GM18870 (cell line): Measurements from ENCODE around the gene ZNF76.

Source experiments
- ATAC-seq: cut with Tn5 transposase; IDR thresholded peaks from one replicate; pipeline ENCODE4 v1.9.1; 2021; ENCODE audit warnings: moderate library complexity; ENCODE audit not compliant: unreplicated experiment

ZNF76 gene

DNA sequence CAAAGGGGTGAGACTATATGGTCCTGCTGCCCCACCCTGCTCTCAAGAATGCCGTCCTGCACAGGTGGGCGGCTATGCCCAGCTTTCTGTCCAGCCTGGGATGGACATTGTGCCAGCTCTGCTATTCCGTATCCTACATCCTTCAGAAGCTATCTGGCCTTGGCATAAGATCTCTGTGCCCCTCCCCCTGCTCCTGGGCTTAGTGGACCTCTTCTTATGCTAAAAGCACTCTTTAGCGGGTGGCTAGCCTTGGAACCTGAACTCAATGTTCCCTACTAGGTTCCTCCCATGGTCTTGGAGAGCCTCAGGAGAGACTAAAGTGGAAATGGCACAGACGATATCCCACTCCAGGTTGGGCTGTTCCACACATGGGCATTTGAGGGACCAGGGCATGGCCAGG is 23.3 kb upstream of the ZNF76 start:
- no peak for ATAC-seq

DNA sequence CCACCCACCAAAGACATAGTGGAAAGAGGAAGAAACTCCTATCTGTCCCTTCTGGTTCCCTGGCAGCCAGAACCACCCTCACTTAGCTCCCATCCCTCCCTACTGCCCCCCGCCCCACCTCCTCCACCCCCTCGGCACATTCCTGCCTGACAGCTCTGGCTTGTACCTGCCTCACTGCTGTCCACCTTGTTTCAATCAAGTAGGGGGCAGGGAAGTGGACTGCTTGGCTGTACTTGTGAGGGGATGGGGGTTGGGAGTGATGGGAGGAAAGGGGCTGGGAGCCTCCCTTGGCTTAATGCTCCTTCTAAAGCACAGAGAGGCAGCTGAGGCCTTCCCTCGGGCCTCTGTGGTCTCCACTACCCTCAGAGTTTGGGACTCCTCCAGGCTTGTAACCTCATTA is 22.1 kb upstream of the ZNF76 start:
- ATAC-seq: no peak

DNA sequence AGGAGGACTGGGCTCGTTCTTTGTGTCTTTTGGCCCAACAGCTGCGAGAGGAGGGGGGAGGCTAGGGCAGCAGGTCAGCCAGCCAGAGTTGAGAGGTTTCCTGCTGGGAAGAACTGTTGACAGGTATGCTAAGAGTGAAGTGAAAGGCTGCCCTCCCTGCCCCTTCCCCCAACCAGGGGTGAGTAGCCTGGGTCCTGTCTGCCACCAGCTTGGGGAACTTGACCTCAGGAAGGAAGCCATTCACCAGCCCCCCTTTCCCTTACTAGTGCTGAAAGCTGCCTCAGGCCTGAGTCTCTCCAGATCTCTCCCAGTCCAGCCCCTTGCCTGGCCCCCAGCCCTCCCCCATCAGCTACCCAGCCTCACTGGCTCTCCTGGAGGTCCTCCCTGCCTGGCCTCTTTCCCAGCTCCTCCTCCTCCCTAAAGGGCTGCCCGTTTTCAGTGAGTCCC is 20.7 kb upstream of the ZNF76 start:
- ATAC-seq: no peak

DNA sequence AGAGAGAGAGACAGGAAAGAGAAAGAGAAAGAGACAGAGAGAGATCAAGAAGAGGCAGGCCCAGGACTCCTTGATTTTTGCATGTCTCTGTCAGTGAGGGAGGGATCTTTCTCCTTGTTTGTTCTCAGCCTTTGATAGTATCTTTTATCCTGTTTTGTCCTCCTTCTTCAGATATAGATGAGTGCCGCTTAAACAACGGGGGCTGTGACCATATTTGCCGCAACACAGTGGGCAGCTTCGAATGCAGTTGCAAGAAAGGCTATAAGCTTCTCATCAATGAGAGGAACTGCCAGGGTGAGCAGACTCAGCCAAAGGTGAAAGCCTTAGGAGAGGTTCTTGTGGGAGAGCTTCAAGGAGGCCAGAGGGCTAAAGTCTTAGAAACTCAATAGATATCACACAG is 20.0 kb upstream of the ZNF76 start:
- ATAC-seq: no peak

DNA sequence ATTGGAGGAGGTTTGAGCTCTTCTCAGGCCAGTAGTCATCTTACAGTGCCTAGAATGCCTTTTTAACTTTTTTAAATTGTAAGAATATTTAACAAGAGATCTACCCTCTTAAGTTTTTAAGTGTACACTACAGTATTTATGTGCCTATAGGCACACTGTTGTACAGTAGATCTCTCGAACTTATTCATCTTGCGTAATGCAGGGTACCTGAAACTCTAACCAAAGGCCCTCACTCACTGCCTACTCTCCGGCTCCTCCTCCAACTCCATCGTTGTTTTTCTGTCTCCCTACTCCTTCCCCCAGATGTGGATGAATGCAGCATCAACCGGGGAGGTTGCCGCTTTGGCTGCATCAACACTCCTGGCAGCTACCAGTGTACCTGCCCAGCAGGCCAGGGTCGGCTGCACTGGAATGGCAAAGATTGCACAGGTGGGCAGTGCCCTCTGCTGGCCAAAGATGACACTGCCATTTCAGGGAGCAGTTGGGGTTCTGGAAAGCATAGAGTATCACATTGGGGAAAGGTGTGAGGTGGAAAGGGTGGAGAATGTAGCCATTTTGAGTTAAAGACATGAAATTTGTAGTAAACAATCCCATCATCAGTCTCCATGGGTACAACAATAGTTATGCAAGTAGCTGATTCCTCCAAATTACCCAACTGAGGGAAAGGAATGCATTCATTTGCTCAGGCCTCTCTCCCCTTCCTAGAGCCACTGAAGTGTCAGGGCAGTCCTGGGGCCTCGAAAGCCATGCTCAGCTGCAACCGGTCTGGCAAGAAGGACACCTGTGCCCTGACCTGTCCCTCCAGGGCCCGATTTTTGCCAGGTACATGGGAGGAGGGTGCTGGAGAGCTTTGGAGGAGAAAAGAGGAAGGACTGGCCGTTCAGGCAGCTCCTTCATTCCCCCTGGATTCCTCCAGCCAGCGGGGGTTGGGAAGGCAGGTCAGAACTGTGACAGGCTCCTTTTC is 18.4 kb upstream of the ZNF76 start:
- ATAC-seq: no peak

DNA sequence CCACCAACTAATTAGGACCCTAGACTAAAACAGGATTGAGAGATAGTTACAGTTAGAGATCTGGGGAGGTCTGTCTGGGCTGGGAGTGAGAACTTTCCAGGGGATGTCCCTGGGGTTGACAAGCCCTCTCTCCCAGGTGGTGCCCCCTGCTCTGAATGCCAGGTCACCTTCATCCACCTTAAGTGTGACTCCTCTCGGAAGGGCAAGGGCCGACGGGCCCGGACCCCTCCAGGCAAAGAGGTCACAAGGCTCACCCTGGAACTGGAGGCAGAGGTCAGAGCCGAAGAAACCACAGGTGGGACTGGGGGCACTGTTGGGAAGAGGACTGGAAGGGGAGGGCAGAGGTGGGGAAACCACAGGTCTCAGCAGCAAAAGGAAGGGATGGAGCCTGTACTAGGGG is 17.0 kb upstream of the ZNF76 start:
- ATAC-seq: no peak

DNA sequence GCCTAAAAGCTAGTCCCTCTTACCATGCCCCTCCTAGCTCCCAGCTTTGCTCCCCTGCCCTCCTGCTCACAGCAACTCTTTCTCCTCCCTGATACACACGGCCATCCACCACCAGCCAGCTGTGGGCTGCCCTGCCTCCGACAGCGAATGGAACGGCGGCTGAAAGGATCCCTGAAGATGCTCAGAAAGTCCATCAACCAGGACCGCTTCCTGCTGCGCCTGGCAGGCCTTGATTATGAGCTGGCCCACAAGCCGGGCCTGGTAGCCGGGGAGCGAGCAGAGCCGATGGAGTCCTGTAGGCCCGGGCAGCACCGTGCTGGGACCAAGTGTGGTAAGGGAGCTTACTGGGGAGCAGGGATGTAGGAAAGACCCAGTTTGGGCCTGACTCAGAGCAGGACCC is 16.6 kb upstream of the ZNF76 start:
- no peak for ATAC-seq

DNA sequence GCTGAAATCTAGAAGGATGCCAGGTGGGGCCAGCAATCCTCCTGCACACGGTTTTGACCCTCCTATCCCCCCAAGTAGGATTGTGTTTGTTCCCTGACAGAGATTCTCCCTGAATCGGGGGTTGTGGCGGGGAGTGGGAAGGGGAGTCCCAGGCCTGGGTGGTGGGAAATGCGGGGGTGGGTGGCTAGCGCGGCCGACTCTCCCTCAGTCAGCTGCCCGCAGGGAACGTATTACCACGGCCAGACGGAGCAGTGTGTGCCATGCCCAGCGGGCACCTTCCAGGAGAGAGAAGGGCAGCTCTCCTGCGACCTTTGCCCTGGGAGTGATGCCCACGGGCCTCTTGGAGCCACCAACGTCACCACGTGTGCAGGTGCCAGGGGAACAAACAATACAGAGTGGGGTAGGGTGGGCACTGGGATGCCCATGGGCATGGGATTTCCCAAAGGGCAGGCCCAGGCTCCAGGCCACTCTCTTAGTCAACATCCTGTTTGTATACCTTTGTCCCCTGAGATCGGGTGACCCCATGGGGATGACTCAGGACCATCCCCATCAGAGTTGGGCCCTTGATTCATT is 16.1 kb upstream of the ZNF76 start:
- no peak for ATAC-seq

DNA sequence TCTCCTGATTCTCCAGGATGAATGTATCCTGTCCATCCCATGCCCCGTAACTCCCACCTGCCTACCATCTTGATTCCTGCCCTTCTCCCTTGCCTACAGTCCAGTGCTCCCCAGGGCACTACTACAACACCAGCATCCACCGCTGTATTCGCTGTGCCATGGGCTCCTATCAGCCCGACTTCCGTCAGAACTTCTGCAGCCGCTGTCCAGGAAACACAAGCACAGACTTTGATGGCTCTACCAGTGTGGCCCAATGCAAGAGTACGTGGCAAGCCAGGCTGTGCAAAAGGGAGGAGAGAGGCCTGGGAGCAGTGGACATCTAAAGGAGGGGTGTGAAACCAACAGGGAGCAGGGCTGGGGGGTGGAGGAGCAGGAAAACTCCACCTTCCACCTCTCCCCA is 15.0 kb upstream of the ZNF76 start:
- no peak for ATAC-seq

DNA sequence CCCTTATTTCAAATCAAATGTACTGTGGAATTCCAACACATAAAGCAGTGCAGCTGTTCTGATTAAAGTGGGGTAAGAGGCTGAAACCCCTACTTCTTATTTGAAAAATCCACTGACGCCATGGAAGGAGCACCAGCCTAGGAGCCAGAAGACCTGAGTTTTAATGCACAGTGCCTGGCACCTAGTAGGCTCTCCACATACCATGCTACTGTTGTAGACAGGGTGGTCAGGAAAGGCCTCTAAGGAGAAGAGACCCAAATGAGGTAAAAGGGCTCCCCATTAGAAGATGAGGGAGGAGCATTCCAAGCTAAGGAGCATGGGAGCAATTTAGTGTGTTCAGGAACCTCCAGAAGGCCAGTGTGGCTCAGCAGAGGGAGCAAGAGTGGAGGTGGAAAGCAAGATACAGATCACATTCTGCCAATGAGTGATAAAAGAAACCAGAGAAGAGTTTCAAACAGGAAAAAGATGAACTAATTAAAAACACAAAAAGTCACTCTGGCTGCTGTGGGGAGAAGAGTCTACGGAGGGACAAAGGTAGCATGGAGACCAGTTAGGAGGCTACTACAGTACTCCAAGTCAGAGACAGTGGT is 11.8 kb upstream of the ZNF76 start:
- ATAC-seq: no peak

DNA sequence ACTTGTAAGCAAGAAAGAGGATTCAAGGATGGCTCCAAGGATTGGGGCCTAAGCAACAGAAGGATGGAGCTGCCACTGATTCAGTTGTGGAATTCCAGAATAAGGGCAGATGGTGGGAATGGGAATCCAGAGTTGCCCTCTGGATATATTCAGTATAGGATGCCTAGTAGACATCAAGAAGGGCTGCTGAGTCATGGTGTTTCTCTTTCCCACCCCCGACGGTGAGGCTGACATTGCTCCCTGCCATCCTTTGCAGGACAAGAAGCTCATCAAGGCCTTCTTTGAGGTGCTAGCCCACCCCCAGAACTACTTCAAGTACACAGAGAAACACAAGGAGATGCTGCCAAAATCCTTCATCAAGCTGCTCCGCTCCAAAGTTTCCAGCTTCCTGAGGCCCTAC is 11.2 kb upstream of the ZNF76 start:
- ATAC-seq: no peak

DNA sequence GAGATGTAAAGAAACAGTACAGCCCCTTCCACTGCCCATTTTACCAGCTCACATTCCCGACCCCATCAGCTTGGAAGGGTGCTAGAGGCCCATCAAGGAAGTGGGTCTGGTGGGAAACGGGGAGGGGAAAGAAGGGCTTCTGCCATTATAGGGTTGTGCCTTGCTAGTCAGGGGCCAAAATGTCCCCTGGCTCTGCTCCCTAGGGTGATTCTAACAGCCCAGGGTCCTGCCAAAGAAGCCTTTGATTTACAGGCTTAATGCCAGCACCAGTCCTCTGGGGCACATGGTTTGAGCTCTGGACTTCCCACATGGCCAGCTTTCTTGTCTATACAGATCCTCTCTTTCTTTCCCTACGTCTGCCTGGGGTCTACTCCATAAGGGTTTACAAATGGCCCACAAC is 10.6 kb upstream of the ZNF76 start:
- ATAC-seq: no peak

DNA sequence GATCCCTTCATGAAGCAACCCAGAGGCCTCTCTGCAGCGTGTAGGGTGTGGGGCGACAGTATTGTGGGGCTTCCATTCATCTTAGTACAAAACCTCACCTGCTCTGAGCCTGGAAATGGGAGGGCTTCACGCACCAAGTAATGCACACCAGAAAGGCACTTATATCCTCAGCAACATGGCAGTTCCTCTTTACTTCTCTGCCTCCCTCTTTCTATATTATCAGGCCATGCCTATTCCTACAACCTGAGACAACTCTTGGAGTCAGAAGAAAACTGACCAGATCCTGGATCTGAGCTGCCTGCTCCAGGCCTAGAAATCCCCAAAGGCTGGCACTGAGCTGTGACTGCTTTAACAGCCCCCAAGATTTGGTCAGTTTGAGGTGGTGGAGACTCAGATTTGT is 7.6 kb upstream of the ZNF76 start:
- ATAC-seq: no peak

DNA sequence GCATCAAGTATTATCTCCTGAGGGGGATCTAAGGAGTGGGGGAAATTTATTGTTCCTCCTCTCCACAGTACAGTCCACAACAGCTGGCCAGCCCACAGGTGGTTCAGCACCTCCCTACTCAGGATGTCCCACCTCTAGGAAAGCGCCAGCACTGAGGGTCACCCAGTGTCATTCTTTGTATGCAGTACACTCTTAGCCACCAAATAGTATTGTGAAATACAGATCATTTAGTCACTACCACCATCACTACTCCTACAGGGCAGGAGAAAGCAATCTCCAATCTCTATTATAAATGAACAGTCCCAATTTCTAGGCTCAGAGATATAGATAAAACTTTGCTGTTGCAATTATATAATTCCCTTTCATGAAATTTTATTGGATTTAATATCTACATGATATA is 6.3 kb upstream of the ZNF76 start:
- ATAC-seq: no peak

DNA sequence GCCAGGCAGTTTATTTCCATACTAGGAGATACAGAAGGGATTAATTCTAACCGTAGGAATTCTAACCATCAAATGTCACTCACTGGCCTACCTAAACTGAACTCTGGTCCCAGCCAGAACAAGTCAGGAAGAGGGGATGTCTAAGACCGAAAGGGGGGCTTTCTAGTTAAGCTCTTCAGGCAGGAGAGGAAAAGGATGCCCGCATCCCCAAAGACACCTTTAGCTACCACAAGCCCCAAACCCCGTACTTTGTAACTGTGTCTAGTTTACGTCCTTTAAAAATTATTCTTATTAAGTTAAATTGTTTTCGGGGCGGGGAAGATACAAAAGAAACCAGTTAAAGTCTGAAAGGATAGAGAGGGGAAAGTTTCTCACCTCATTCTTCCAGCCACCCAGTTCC is 1.2 kb upstream of the ZNF76 start:
- no peak for ATAC-seq

DNA sequence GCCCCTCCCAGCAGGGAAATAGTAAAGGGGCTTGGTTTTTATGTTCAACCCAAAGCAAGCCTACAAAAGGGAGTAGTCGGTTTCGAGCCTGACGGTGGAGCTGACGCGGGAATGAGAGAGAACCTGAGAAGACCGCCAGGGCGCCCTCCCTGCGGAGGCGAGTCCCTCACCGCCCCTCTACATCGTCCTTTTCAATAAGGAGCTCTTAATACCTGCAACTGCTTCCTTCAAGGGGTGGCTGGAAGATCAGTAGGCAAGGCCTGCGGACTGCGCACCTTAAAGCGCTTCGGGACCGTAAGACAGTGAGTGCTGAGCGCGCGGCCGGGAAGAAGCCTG is 709 bp upstream of the ZNF76 start:
- no peak for ATAC-seq

DNA sequence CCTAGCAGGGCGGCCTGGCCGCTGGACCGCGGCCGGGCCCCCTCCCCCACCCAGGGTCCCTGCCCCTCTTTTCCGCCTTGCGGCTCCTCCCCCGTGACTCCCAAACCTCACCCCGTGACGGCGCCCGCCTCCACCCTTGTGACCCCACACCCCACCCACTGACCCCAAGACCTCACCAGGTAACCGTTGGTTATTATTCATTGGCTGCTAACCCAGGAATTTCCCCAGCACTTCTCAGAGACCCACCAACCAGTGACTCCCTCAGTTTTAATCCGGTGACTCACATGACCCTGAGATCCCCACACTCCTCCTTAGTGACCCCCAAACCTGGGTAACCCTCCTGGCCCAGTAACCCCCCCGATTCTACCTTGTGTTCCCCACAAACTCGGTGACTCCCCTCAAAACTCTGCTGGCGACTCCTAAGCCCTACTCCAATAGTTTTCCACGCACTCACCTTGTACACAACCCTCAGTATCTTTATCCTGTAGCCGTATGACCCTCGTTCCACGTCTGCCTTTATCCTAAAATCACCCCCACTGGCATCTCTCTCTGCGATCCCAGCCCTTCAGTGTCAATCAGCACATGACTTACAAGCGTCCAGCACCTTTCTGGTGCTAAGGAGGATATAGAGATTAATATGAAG is 534 bp downstream of the ZNF76 start:
- ATAC-seq: peak; percentile 10

DNA sequence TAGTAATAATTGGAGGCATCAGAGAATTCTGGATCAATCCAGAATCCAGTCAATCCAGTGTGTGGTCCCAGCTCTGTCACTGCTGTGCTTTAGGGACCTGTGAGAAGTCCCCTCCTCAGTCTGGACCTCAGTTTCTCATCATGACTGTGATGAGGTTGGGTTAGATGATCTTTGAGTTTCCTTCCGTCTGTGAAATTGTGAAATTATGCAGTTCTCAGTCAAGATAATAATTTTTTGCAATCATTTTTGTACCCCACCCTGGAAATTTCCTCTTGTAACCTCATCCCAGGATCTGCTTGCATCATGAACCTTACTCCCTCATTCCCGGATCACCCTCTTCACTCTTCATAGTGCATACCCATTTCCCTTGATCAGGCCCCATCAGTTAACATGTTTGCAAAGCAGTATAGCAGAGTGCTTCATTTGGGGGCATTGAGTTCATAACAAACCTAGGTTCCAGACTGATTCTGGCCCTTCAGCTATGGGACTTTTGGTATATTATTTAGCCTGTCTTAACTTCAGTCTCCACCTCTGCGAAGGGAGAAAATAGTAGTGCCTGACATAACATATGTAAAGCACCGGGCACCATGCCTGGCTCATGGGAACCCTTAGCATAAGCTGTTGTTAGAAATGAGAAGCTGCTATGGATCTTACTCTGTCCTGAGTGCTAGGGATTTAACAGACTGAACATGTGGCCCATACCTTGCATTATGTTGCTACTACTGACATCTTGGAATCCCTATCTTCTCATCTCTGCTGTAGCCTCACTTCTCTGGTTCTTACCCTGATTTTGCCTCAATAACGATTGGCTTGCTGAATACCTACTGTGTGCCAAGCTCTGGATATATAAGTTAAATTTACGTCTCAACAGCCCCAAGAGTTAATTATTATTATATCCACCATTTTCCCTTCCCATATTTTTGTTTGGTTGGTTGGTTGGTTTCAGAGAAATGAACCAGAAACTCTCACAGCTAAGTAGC is 1.3 kb downstream of the ZNF76 start:
- no peak for ATAC-seq

DNA sequence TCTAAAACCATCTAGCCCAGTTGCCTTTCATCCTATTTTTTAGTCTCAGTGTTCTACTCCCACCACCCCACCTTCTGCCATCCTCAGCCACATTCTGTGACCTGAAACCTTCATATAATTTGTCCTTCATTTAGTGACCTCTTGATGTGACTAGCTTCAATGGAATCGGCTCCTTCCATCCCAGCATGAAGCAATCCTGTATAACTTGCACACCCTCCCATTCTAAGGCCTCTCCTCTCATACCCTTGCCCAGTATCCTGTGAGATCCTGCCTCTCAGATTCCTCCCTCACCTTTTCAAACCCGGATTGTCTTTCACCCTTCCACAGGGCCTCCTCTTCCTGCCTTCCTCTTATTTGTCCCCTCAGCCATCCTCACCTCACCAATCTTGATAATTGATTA is 3.1 kb downstream of the ZNF76 start:
- ATAC-seq: no peak

DNA sequence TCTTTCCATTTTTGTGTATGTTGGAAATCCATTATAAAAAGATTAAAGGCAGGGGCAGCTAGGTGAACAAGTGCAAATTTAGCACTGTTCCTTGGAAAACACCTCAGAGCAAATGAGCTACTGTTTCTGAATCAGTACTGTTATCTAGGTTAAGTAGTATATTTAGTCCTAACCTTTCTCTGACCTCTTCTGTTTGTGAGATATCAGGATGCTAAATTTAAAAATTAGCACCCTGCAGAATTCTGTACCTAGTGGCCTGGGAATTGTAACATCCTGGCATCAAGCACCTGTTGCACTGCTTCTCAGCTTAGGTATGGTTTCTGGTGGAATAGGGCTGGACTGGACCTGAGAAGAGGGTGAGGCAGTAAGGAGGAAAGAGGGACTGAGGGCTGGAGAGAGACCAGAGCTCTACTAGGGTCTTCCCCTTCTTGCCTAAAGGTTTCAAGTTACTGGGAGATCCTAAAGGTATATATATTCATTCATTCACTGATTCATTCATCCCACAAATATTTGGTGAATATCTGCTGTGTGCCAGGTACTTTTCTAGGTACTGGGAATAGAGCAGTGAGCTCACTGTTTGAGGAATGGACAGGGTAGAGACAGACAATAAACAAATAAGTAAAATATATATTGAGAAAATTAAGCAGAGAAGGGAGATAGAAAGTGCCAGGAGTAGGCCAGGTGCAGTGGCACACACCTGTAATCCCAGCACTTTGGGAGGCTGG is 5.2 kb downstream of the ZNF76 start:
- ATAC-seq: no peak
